ENCODE data around the gene ARHGEF7. TPM values are rescaled to one million over a fixed set of nuclear protein-coding genes. Genes with fewer than 3 reads are reported as not detected.
A peak's percentile ranks its signal among the peaks of the same experiment; 100 is the strongest.

Gene ARHGEF7
- total RNA-seq, 1 donor from 2014 or later: 181 TPM

DNA sequence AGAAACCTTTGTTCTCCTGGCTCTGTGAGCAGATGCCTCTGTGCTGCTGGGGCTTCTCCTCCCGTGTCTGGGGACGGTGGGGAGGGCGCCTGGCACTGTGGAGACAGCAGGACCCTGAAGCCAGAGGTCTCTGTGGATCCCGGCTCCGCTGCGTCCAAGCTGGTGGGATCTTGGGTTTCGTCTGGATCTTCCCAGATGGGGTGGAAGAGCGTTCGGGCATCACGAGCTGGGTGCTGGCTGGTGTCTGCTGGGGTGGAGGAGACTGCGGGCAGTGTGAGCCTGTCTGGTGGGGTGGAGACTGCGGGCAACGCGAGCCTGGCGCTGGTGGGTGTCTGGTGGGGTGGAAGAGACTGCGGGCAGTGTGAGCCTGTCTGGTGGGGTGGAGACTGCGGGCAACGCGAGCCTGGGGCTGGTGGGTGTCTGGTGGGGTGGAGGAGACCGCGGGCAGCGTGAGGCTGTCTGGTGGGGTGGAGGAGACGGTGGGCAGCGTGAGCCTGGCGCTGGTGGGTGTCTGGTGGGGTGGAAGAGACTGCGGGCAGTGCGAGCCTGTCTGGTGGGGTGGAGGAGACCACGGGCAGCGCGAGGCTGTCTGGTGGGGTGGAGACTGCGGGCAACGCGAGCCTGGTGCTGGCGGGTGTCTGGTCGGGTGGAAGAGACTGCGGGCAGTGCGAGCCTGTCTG lies 211.0 kb downstream of the ARHGEF7 start:
- no peak for DNase-seq

DNA sequence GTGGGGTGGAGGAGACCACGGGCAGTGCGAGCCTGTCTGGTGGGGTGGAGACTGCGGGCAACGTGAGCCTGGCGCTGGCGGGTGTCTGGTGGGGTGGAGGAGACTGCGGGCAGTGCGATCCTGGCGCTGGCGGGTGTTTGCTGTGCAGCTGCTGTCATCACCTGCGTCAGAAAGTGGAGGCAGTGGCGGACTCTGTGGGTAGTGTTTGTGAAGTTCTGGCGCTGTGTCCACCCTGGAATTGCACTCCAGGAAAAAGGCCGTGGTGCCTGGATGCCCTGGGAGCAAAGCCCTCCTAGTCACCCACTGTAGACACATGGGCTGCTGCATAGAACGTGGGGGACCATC lies 211.5 kb downstream of the ARHGEF7 start:
- DNase-seq: no peak

DNA sequence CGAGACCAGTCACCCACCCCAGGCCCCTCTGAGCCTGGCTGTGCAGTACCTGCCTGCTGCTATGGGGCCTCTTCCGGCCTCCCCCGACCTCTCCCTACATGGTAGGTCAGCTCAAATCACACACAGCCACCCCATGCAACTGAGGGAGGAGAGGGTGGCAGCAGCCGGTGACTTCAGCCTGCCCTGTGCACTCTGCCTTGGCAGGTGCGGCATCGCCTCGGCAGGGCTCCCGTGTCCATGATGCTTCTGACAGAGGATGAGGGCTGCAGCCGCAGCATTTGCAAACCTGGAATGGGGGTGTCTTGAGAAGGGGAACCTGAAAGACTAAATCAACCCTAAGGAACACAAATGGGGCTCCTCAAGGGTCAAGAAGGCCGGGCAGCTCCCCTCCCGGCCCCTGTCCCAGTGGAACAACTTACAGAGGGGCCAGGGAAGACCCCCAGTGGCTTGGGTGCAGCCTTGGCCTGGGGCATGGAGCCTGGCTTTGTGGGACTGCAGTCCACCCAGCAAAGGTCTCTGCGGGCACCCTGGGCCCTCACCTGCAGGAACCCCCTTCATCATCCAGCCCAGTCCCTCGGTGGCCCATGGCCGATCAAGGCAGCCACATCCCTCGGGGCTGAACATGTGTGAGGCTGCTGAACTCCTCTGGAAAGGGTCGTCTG lies 212.0 kb downstream of the ARHGEF7 start:
- DNase-seq: no peak

DNA sequence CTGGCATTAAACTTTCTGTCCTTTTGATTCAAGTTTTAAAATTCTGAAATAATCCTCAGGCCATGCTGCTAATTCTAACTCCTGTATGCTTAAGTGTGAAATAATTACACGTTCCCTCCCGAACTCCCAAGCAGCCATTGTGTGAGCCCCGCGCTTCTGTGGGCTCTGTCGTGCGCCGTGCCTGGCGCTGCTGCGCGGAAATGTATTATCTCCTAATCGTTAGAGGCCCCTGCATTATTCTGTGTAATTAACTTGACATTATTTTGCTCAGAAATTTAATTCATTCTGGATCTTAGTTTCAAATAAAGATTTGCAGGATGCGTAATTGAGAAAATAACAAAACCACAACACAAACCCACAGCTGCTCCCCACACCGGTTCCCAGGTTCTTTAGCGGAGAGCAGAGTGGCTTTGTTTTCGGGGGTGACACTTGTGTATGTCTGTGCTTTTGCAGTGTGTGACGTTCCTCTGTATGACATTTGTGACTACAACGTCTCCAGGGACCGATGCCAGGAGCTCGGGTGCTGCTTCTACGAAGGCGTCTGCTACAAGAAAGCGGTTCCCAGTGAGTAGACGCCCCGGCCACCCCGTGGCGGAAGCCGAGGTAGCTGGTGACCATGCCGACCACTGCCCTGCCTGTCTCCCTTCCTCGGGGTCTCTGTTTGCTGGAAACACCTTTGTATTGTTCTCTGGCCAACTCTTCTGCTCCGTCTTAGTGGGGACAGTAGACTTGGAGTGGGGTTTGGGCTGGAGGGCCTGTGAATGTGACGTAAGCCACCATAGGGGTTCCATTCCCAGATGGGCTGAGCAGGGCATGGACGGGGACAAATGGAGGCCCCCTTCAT lies 212.8 kb downstream of the ARHGEF7 start:
- no peak for DNase-seq

DNA sequence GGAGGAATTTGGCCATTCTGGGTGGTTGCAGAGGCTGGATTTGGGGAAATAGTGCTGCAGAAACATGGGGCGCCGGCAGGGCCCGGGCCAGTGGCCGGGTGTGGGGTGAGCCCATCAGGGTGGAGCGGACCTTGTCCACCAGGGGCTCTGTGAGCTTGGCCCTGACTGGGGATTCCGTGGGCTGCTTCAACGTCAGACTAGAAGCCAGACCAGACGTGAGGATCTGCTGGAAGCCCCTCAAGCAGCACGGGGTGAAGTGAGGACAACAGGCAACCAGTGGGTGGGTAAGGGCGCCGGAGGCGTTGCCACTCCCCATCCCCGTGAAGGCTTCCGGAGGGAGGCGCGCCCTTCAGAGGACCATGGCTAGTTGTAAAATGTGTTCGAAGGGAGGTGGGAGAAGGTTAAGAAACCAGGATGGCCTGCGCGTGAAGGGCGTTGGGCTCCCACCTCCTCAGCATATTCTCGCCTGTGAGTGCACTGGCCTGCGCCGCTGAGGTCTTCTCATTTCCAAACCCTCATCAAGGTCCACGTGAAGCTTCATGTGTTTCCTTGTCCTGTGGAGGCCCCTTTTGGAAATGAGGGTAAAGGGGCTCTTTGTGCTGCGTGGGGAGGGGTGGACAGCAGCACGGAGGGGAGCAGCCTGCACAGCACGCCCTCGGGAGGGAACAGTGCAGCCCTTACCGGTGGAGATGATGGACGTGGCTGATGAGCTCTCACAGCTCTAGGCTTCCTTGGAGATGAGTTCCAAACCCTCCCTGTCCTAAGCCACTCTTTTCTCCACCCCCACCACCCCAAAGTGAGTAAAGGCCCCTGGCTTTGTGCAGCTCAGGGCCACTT lies 213.7 kb downstream of the ARHGEF7 start:
- no peak for DNase-seq

DNA sequence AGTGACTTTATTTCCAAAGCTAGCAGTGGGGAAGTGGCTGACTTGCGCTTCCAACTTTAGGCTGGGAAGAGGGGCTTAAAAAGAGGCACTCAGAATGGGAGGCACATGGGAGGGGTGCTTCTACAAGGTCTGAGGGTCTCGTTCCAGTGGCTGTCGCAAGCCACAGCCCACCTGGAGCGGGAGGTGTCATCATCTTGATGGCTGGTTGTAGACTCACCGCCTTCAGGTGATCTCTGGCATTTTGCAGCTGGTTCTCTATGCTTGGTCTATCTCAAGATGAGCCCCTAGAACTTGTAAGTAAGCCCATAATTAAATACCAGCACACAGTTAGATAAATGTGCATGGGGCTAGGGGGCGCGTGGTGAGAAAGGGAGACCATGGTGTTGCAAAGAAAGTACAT lies 214.5 kb downstream of the ARHGEF7 start:
- DNase-seq: no peak

DNA sequence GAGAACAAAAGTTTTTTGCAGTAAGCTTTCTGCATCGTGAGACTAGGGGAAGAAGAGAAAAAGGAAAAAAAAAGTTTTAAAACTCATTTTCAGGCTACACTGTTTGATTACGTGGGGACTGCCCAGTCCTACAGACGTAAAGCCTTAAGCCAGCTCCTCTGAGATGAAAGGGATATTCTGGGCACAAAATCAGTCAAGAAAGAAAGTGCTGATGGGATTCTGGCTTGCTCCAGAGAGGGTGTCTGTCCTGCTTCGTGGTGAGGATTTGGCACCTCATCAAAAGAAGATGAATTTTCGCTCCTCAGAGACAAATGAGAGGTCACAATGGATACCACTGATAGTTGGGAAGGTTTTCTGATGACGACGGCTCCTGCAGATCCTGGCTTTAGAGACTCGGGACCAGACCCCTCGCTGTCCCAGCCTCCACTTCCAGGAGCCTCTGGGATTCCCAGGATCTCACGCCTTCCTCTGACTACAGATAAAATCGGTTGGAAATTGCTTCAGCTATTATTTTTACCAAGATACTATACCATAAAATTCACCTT lies 215.0 kb downstream of the ARHGEF7 start:
- no peak for DNase-seq

DNA sequence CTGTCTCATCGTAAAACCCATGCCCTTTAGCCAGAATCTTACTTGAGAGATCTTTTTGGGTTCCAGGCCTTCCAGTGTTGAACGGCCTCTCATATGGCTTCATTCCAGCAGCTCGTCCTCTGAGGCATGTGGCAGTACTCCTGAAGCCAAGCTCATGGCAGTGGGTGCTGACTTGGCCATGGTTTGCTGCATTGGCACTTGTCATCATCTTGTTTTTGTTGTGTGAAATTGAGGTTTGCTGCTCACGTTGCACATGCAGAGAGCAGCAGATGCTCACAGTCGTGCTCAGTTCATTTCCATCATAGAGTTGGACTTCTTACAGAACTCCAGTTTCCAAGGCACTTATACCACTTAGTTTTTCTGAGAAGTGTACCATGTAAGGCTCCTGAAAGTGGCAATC lies 220.2 kb downstream of the ARHGEF7 start:
- no peak for DNase-seq

DNA sequence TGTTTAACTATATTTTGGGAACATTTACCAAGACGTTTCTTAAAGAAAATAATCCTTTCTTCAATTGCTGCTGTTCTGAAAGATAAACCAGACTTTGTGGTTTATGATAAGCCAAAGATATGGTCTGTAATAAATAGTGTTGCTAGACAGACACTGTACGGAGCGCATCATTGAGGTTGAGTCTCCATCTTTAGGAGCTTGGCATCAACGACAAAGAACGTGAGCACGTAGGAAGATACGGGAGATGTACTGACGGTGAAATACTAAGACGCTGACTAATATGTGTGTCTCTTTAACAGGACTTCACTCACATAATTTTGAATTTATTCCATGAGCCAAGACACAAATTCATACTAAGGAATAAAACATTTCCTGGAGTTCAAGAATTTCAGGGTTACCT lies 221.6 kb downstream of the ARHGEF7 start:
- no peak for DNase-seq

DNA sequence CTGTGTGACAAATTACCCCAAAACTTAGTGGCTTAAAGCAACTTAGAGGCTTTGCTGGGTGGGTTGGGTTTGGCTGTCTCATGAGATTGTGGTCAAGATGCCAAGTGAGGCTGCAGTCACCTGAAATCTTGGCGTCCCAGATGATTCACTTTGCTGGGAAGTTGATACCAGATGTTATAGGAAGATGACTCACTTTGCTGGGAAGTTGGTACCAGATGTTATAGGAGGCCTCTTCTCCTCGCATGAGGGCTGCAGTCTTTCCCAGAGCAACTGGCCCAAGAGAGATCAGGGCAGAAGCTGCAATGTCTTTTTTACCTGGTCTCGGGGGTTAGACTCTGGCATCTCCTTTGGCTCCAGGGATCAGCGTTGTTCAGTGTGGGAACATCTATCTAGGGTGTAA lies 222.1 kb downstream of the ARHGEF7 start:
- no peak for DNase-seq

DNA sequence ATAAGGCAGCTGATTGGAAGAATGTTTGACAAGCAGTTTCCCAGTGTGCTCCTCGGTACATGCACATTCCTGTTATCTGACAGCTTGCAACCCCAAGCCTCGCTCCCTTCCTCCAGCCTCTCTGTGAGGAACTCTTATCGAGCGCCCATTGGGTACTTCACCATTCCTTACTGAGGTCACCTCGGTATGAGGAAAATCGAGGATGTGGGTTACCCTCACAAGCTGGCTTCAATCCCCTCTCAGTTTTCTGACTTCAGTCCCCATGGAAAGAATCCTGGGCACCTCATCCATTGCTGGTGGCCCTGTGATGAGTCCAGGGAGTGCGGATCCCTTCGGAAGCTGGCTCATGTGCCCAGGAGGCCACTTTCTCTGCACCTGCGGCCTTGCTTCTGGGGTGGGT lies 222.6 kb downstream of the ARHGEF7 start:
- no peak for DNase-seq

DNA sequence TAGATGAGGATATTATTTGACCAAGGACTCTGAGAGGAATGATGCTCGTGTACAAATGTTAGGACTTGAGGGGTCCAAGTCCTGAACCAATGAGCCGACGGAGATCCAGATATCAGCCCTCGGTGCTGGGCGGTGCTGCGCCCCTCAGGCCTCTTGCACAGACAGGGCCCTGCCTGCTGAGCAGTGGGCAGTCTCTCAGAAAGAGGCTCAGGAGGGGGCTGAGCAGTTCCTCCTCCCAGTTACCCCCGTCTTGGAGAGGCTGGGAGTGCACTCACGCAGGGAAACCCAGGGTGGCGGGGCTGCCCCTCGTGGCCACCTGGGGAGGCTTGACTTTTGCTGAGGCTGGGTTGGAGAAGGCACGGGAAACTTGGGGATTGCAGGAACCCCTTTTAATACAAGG lies 223.7 kb downstream of the ARHGEF7 start:
- no peak for DNase-seq

DNA sequence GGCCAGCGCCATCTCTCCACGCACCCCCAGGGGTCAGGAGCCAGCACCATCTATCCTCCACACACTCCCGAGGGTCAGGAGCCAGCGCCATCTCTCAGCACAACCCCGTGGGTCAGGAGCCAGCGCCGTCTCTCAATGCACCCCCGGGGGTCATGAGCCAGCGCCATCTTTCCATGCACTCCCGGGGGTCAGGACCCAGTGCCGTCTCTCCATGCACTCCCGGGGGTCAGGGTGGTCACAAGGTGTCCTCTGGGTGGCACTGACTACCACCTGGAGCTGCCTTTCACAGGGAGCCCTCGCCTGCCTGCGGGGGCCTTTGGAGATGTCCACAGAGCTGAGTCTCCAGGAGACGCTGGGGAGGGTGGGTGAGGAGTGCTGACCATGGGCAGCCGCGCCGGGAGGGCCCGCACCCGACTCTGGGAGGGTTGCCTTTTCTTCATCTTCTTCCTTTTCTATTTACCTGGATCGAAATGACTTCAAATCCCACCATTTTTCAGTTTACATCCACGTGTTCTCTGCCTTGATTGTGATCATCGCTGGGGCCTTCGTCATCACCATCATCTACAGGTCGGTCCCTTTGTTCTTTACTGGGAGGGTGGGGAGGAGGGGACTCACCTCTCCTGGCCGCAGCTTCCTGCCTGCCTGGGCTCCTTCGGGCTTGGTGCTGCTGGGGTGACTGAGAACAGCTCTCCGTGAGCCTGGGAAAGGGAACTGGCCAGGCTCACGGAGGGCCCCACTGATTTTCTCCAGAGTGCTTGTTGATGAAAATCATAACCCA lies 224.4 kb downstream of the ARHGEF7 start:
- DNase-seq: no peak

DNA sequence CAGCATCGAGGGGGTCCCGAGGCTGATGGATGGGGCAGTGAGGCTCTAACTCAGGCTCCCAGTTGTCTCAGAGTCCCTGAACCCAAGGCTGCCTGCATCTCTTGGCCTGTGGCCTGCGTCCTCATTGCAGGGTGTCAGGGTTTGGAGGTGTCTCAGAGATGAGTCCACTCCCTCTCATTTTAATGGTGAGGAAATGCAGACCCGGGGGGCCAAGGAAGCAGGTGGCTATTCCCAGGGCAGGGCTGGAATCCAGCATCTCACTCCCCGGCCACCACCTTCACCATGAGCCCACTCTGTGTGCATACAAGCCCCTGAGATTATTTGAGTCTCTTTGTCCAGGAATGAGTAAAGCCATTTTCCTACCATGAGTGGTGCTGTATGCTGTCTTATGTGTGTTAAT lies 226.8 kb downstream of the ARHGEF7 start:
- DNase-seq: no peak

DNA sequence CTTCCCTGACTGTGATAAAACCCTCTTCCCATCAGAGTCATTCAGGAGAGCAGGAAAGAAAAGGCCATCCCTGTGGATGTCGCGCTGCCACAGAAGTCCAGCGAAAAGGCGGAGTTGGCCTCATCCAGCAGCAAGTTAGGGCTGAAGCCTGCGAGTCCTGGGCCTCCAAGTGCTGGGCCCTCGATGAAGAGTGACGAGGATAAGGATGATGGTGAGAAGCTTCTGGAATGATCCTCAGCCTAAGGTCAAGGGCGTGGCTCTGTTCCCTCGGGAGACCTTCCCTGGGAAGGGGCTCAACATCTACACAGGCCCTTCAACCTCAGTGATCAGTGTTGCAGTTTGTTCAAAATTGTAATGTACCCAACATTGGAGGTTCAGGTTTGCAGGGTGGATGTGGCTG lies 227.6 kb downstream of the ARHGEF7 start:
- no peak for DNase-seq

DNA sequence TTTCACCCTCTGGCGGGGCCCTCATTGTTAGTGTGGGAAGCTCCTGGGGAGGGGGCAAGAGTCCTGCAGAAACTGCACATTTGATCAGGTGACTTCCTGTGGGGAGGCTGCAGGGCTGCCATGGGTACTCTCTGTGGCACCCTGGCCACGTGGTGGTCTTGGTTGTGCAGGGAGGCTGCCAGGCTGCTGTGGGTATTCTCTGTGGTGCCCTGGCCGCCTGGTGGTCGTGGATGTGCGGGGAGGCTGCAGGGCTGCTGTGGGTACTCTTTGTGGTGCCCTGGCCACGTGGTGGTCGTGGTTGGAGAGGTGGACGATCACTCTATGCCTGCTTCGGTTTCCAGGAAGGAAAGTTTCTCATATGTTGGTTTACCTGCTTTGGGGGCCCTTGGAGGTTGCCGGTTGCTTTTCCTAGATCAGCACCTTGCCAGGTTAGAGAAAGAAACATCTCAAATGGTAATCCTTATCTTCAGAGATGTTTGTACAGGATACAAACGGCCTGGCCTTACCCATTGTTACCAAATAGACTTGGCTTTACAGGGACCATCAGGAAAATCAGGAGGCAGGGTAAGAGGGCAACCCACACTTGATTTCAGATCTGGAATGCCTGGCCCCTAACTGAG lies 228.2 kb downstream of the ARHGEF7 start:
- DNase-seq: no peak

DNA sequence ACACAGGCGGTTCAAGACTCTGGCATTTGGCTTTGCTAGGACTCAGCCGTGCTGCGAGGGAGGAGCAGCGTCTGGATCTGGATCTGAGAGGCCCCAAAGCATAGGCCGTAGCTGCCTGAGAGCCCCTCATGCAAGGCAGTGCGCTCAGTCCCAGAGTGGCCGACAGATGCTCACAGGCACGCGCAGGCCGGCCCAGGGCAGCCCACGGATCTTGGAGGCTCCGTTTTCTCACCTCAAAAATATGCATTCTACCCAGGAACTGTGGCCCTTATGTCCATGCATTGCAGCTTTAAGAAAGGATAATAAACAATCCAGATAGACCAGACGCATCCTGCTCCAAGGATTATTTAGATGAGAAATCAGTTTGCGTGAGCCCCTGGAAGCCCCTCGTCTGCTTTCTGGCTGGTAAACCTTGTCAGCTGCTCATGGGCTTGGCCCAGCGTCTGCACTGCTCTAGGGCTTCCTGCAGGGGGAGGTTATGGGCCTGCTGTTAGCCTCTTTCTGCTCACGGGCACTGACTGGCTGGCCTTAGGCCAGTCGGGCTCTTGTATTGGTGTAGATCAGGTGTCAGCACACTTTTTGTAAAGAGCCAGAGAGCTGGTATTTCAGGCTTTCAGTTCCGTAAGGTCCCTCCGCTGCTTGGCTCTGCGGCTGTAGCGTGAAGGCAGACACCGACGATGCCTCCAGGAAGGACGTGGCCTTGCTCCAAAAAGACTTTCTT lies 229.5 kb downstream of the ARHGEF7 start:
- peak; percentile 78 for DNase-seq

DNA sequence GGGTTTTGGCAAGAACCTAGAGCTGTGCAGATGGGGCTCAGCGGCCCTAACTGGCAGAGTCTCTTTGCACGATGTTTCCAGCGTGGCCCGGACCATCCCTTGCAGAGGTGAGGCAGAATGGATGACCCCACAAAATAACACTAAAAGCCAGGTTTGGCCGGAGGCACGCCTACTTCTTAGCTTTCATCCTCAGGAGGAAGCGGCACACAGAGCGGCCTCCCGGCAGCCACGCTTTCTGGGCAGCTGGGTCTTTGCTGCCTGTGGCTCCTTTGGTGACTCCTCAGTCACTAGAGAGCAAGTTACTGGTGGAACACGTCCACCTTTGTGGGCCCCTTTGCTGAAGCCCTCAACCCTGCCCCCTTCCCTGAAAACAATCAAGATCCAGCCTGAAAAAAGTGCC lies 230.6 kb downstream of the ARHGEF7 start:
- no peak for DNase-seq

DNA sequence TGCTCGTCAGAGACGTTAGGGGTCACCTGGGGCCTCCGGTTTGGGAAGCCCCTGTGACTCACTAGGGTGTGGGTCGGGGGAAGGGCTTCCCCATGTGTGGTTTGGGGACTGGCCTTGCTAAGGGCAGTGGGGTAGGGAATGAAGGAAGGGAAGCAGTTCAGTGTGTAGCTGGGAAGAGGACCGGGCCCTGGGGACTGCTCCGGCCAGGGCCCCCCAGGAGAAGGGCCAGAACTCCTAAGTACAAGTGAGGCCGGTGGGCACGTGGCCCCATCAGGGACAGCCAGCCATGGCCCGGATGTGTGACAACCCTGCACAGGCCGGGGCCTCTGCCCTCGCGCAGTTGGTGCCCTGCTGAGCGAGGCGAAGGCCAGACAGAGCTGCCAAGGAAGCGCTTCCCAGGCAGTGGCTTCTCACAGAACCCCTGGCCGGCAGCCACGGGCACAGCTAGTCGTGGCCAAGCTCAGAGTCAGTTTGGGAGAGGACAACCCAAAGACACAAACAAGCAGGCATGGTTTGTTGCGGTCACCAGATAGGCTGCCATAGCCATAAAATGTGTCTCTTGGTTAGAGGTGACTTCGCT lies 231.1 kb downstream of the ARHGEF7 start:
- DNase-seq: no peak

DNA sequence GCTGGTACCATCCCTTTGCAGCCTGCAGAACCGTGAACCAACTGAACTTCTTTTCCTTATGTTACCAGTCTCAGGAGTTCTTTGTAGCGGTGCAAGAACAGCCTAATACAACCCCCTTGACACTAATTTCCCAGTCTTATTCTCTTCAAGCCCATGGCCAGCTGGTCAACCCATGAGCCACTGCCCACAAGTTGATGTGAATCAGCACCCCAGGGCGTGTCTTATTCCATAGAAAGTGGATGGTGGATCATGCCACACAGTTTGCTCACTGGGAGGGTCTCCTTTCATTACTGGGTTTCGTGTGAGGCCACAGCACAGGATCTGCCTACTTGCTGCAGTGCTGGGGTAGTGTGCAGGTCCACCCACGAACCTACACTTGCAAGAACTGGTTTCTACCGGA lies 232.3 kb downstream of the ARHGEF7 start:
- DNase-seq: no peak
